ENCODE results near the gene EXOC4. TPM values are rescaled to one million over a fixed set of nuclear protein-coding genes. Genes with fewer than 3 reads are reported as not detected.

EXOC4 gene
- total and polyA plus RNA-seq, 7 experiments from 2014 or later = 44.1 to 106 (median 74.2) TPM

DNA sequence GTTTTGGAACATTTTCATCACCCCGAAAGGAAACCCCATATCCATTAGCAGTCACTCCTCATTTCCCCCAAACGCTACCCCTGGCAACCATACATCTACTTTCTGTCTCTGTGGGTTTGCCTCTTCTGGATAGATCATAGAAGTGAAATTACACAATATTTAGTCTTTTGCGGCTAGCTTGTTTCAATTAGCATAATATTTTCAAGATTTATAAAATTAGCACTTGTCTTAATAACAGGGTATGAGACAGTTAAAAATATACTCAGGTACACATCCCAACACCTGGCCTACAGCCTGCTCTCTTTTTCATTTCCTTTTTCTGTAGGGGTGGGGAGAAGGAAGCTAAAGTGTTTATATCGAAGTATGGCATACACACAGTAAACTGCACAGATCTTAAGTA lies 792.8 kb downstream of the EXOC4 start:
- Mint-ChIP-seq H3K27ac (no peak overlapping the region), H3K4me3 (no peak overlapping the region), H3K4me1 (peaks cover 0 to 2% (median 0%) of the 10 kb centered on the region in 7 donors), H3K9me3 (peaks cover 0 to 5% (median 0%) of the 10 kb centered on the region in 11 donors), H3K36me3 (peaks cover 0 to 46% (median 41%) of the 10 kb centered on the region in 5 donors), H3K27me3 (no peaks in the 10 kb centered on the region)
- H3K4me3 ChIP-seq (ENCODE audit: low read length) = no peak overlapping the region
- H3K27ac ChIP-seq (ENCODE audit: low read depth, low read length) = no peak overlapping the region
- no peaks in the 10 kb centered on the region for H3K36me3 ChIP-seq (ENCODE audit: control insufficient read depth in 2 of 3, insufficient read depth in 3 of 3, low read length in 3 of 3)
- ATAC-seq = no peak
- ChIA-PET CTCF (no interaction called here), POLR2A (no interaction called here)
- H3K9me3 ChIP-seq (ENCODE audit: control insufficient read depth in 2 of 3, low read length in 3 of 3) = no peaks in the 10 kb centered on the region
- DNase-seq = no peak
- H3K4me1 ChIP-seq (ENCODE audit: control insufficient read depth in 2 of 2, insufficient read depth in 2 of 2, low read length in 2 of 2) = no peaks in the 10 kb centered on the region
- intact Hi-C loops (cut with micrococcal nuclease) = no loop called here
- no peaks in the 10 kb centered on the region for H3K27me3 ChIP-seq (ENCODE audit: control insufficient read depth in 2 of 2, insufficient read depth in 2 of 2, low read length in 2 of 2)

DNA sequence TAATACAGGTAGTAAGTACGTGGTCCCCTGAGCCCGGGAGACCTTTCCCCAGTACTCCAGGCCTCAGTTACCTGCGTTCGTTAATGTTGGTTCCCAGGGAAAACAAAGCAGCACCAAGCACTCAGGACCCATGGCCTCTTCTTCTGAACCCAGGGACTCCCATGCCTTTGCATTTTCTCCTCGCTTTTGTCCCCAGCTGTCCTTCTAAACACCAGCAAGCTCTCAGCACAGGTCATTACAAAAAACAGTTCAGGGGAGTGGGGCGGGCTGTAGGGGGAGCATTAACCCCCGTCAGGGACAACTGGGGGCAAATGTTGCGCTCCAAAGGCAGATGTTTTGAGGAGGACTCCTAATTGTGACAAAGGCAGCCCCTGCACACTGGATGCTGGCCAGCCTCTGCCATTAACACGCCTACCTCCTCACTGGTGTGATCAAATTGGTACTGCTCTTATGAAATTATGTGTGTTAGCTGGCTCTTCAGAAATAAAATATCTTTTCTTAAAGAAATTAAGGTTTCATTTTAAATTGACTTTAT lies 793.8 kb downstream of the EXOC4 start:
- Histone ChIP-seq H3K27ac (ENCODE audit: low read depth, low read length) (no peak overlapping the region), H3K4me3 (ENCODE audit: low read length) (no peak overlapping the region), H3K36me3 (ENCODE audit: control insufficient read depth in 2 of 3, insufficient read depth in 3 of 3, low read length in 3 of 3) (no peaks in the 10 kb centered on the region), H3K4me1 (ENCODE audit: control insufficient read depth in 2 of 2, insufficient read depth in 2 of 2, low read length in 2 of 2) (no peaks in the 10 kb centered on the region), H3K27me3 (ENCODE audit: control insufficient read depth in 2 of 2, insufficient read depth in 2 of 2, low read length in 2 of 2) (no peaks in the 10 kb centered on the region), H3K9me3 (ENCODE audit: control insufficient read depth in 2 of 3, low read length in 3 of 3) (no peaks in the 10 kb centered on the region)
- Mint-ChIP-seq H3K4me3 (no peak overlapping the region), H3K27me3 (no peaks in the 10 kb centered on the region), H3K27ac (no peak overlapping the region), H3K36me3 (peaks cover 0 to 50% (median 45%) of the 10 kb centered on the region in 5 donors), H3K9me3 (peaks cover 0 to 5% (median 0%) of the 10 kb centered on the region in 11 donors), H3K4me1 (peaks cover 0 to 4% (median 0%) of the 10 kb centered on the region in 7 donors)
- DNase-seq (no peak), ATAC-seq (no peak)
- ChIA-PET POLR2A (no interaction called here), CTCF (no interaction called here)
- intact Hi-C loops (cut with micrococcal nuclease) = no loop called here

DNA sequence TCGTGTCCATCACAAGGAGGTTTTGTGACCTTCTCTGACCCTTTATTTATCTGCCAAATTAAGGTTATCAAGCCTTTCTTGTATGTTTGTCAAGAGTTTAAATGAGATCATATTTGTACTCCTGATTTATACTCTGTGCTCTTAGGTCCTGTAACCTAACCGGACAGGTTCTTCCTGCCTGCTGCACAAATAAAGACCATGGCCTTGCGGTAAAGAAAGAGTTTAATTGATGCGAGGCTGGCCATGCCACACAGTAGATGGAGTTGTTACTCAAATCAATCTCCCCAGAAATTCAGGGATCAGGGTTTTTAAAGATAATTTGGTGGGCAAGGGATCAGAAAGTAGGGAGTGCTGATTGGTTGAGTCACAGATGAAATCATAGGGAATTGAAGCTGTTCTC lies 794.8 kb downstream of the EXOC4 start:
- Mint-ChIP-seq H3K4me3 (no peak overlapping the region), H3K27me3 (no peaks in the 10 kb centered on the region), H3K27ac (no peak overlapping the region), H3K9me3 (peaks cover 0 to 5% (median 0%) of the 10 kb centered on the region in 11 donors), H3K36me3 (peaks cover 0 to 53% (median 46%) of the 10 kb centered on the region in 5 donors), H3K4me1 (peaks cover 0 to 5% (median 0%) of the 10 kb centered on the region in 7 donors)
- Histone ChIP-seq H3K4me1 (ENCODE audit: control insufficient read depth in 2 of 2, insufficient read depth in 2 of 2, low read length in 2 of 2) (no peaks in the 10 kb centered on the region), H3K36me3 (ENCODE audit: control insufficient read depth in 2 of 3, insufficient read depth in 3 of 3, low read length in 3 of 3) (no peaks in the 10 kb centered on the region), H3K27me3 (ENCODE audit: control insufficient read depth in 2 of 2, insufficient read depth in 2 of 2, low read length in 2 of 2) (no peaks in the 10 kb centered on the region), H3K4me3 (ENCODE audit: low read length) (no peak overlapping the region), H3K27ac (ENCODE audit: low read depth, low read length) (no peak overlapping the region), H3K9me3 (ENCODE audit: control insufficient read depth in 2 of 3, low read length in 3 of 3) (no peaks in the 10 kb centered on the region)
- CTCF ChIA-PET = interaction anchor here (0.6 kb wide), 1 partner anchor 10 kb away, joined by 3 read pairs; no protein-coding TSS in a partner anchor
- POLR2A ChIA-PET = no interaction called here
- DNase-seq (no peak), ATAC-seq (no peak)
- intact Hi-C loops (cut with micrococcal nuclease) = no loop called here

GRCh38 chr7:134048166-134048565 lies 795.3 kb downstream of the EXOC4 start:
- Mint-ChIP-seq H3K27ac (no peak overlapping the region), H3K4me3 (no peak overlapping the region), H3K9me3 (peaks cover 0 to 5% (median 0%) of the 10 kb centered on the region in 11 donors), H3K36me3 (peaks cover 0 to 52% (median 46%) of the 10 kb centered on the region in 5 donors), H3K4me1 (peaks cover 0 to 5% (median 0%) of the 10 kb centered on the region in 7 donors), H3K27me3 (no peaks in the 10 kb centered on the region)
- H3K9me3 ChIP-seq (ENCODE audit: control insufficient read depth in 2 of 3, low read length in 3 of 3) = no peaks in the 10 kb centered on the region
- H3K27ac ChIP-seq (ENCODE audit: low read depth, low read length) = no peak overlapping the region
- POLR2A ChIA-PET = no interaction called here
- intact Hi-C loops (cut with micrococcal nuclease) = no loop called here
- no peak overlapping the region for H3K4me3 ChIP-seq (ENCODE audit: low read length)
- no peaks in the 10 kb centered on the region for H3K4me1 ChIP-seq (ENCODE audit: control insufficient read depth in 2 of 2, insufficient read depth in 2 of 2, low read length in 2 of 2)
- no peaks in the 10 kb centered on the region for H3K27me3 ChIP-seq (ENCODE audit: control insufficient read depth in 2 of 2, insufficient read depth in 2 of 2, low read length in 2 of 2)
- ATAC-seq = no peak
- DNase-seq = no peak
- H3K36me3 ChIP-seq (ENCODE audit: control insufficient read depth in 2 of 3, insufficient read depth in 3 of 3, low read length in 3 of 3) = no peaks in the 10 kb centered on the region
- CTCF ChIA-PET = no interaction called here

DNA sequence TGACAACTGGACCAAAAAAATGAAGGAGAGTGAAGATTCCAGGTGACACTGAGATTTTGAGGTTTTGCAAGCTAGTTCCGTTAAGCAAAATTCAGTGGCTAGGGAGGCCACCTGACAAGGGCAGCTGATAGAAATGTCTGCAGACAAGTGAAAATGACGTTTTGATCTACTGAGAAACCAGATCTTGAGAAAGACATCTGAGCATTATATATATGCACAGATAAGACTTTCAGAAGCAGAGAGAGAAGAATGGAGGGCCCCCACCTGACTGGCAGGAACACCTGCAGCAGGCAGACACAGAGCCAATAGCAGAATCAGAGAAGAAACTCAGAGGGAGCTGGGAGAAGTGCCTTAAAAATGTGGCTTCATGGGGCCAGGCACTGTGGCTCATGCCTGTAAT lies 798.1 kb downstream of the EXOC4 start:
- no peak for DNase-seq
- H3K9me3 Mint-ChIP-seq = peaks cover 0 to 5% (median 0%) of the 10 kb centered on the region in 11 donors
- POLR2A ChIA-PET = no interaction called here
- no peak overlapping the region for H3K4me3 ChIP-seq (ENCODE audit: low read length)
- H3K36me3 ChIP-seq (ENCODE audit: control insufficient read depth in 2 of 3, insufficient read depth in 3 of 3, low read length in 3 of 3) = no peaks in the 10 kb centered on the region
- CTCF ChIA-PET = no interaction called here
- H3K4me1 Mint-ChIP-seq = peaks cover 0 to 3% (median 0%) of the 10 kb centered on the region in 7 donors
- intact Hi-C loops (cut with micrococcal nuclease) = no loop called here
- H3K9me3 ChIP-seq (ENCODE audit: control insufficient read depth in 2 of 3, low read length in 3 of 3) = no peaks in the 10 kb centered on the region
- H3K27ac ChIP-seq (ENCODE audit: low read depth, low read length) = no peak overlapping the region
- H3K27me3 Mint-ChIP-seq = no peaks in the 10 kb centered on the region
- no peaks in the 10 kb centered on the region for H3K27me3 ChIP-seq (ENCODE audit: control insufficient read depth in 2 of 2, insufficient read depth in 2 of 2, low read length in 2 of 2)
- no peak overlapping the region for H3K4me3 Mint-ChIP-seq
- no peaks in the 10 kb centered on the region for H3K4me1 ChIP-seq (ENCODE audit: control insufficient read depth in 2 of 2, insufficient read depth in 2 of 2, low read length in 2 of 2)
- H3K36me3 Mint-ChIP-seq = peaks cover 0 to 36% (median 30%) of the 10 kb centered on the region in 5 donors
- ATAC-seq = no peak
- no peak overlapping the region for H3K27ac Mint-ChIP-seq

DNA sequence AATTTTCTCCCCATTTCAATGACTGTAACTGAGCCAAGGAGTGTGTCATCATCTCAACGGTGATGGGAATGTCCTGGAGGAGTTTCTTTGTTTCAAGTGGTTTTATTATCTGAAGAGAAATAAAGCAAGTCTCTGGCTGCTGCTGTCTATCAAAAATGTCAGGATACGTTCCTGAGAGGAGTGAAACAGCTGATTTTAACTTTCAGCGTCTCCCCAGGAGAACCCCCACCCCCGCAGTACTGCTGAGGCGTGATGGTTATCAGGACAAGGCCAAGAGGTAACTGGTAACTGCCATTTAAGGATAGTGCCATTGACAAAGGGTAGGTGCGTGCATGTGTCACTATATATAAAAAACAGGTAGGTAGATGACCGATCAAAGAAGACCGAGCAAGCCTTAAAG lies 803.9 kb downstream of the EXOC4 start:
- H3K4me1 Mint-ChIP-seq = peaks cover 0 to 1% (median 0%) of the 10 kb centered on the region in 7 donors
- no peak overlapping the region for H3K27ac ChIP-seq (ENCODE audit: low read depth, low read length)
- H3K4me3 Mint-ChIP-seq = no peak overlapping the region
- no peaks in the 10 kb centered on the region for H3K9me3 Mint-ChIP-seq
- no peaks in the 10 kb centered on the region for H3K27me3 ChIP-seq (ENCODE audit: control insufficient read depth in 2 of 2, insufficient read depth in 2 of 2, low read length in 2 of 2)
- DNase-seq (no peak), ATAC-seq (no peak)
- intact Hi-C loops (cut with micrococcal nuclease) = no loop called here
- H3K36me3 ChIP-seq (ENCODE audit: control insufficient read depth in 2 of 3, insufficient read depth in 3 of 3, low read length in 3 of 3) = no peaks in the 10 kb centered on the region
- peaks cover 0 to 43% (median 16%) of the 10 kb centered on the region in 5 donors for H3K36me3 Mint-ChIP-seq
- POLR2A ChIA-PET = no interaction called here
- no peaks in the 10 kb centered on the region for H3K9me3 ChIP-seq (ENCODE audit: control insufficient read depth in 2 of 3, low read length in 3 of 3)
- CTCF ChIA-PET = no interaction called here
- H3K4me3 ChIP-seq (ENCODE audit: low read length) = no peak overlapping the region
- H3K4me1 ChIP-seq (ENCODE audit: control insufficient read depth in 2 of 2, insufficient read depth in 2 of 2, low read length in 2 of 2) = no peaks in the 10 kb centered on the region
- H3K27me3 Mint-ChIP-seq = no peaks in the 10 kb centered on the region
- no peak overlapping the region for H3K27ac Mint-ChIP-seq

GRCh38 chr7:134058521-134058920 lies 805.6 kb downstream of the EXOC4 start:
- ChIA-PET CTCF (interaction anchor here (0.6 kb wide), 1 partner anchor 861 kb away, joined by 3 read pairs; no protein-coding TSS in a partner anchor), POLR2A (no interaction called here)
- Histone ChIP-seq H3K4me1 (ENCODE audit: control insufficient read depth in 2 of 2, insufficient read depth in 2 of 2, low read length in 2 of 2) (no peaks in the 10 kb centered on the region), H3K4me3 (ENCODE audit: low read length) (no peak overlapping the region), H3K27me3 (ENCODE audit: control insufficient read depth in 2 of 2, insufficient read depth in 2 of 2, low read length in 2 of 2) (no peaks in the 10 kb centered on the region), H3K9me3 (ENCODE audit: control insufficient read depth in 2 of 3, low read length in 3 of 3) (no peaks in the 10 kb centered on the region), H3K27ac (ENCODE audit: low read depth, low read length) (no peak overlapping the region), H3K36me3 (ENCODE audit: control insufficient read depth in 2 of 3, insufficient read depth in 3 of 3, low read length in 3 of 3) (no peaks in the 10 kb centered on the region)
- Mint-ChIP-seq H3K4me1 (no peaks in the 10 kb centered on the region), H3K36me3 (peaks cover 0 to 55% (median 20%) of the 10 kb centered on the region in 5 donors), H3K9me3 (no peaks in the 10 kb centered on the region), H3K27me3 (no peaks in the 10 kb centered on the region), H3K4me3 (no peak overlapping the region), H3K27ac (no peak overlapping the region)
- intact Hi-C loops (cut with micrococcal nuclease) = no loop called here
- no peak for ATAC-seq
- DNase-seq = no peak

Measured in naive thymus-derived CD4-positive, alpha-beta T cell (primary cell).